ENCODE results near the gene OR52D1. TPM values are rescaled to one million over a fixed set of nuclear protein-coding genes. Genes with fewer than 3 reads are reported as not detected.

The OR52D1 gene
- total RNA-seq, 1 donor from 2014 or later = not detected

DNA sequence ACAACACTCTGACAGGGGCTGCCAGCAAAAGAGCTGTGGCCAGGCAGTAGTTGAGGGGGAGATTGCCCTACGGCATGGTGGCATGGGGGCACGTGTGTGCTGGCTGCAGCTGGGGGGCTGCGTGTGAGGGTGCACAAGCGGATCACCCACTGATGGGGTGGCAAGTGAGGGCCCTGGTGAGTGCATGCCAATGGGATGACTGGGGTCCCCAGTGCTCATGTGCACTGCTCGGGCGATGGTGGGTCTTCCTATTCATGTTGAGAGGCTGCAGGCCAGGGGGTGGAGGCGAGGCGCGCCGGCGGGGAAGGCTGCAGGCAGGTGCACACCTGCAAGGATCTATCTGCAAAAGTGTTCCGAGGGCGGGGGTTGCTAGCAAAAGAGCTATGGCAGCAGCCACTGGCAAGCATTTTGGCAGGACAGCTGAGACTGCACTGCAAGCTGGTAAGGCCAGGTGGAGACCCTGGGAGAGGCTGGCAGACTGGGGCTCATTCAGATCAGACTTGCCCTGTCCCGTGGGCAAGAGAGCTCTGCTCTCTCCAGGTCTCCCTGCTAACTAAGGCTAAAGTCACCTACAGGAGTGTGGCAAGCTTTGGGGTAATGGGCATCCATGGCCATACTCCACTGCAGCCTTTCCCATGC lies 27.4 kb upstream of the OR52D1 start:
- no peak overlapping the region for H3K27ac ChIP-seq
- ATAC-seq (no peak), DNase-seq (no peak)
- intact Hi-C loops (cut with DNase I) = loop anchor here (10.0 kb wide), 1 partner anchor 344 kb away; the partner anchor contains the start of gene OR52N2
- H3K27me3 ChIP-seq = no peaks in the 10 kb centered on the region
- no peaks in the 10 kb centered on the region for H3K36me3 ChIP-seq
- no peak overlapping the region for H3K4me3 ChIP-seq
- H3K9me3 ChIP-seq = no peaks in the 10 kb centered on the region
- TF ChIP-seq, protein P1, sequence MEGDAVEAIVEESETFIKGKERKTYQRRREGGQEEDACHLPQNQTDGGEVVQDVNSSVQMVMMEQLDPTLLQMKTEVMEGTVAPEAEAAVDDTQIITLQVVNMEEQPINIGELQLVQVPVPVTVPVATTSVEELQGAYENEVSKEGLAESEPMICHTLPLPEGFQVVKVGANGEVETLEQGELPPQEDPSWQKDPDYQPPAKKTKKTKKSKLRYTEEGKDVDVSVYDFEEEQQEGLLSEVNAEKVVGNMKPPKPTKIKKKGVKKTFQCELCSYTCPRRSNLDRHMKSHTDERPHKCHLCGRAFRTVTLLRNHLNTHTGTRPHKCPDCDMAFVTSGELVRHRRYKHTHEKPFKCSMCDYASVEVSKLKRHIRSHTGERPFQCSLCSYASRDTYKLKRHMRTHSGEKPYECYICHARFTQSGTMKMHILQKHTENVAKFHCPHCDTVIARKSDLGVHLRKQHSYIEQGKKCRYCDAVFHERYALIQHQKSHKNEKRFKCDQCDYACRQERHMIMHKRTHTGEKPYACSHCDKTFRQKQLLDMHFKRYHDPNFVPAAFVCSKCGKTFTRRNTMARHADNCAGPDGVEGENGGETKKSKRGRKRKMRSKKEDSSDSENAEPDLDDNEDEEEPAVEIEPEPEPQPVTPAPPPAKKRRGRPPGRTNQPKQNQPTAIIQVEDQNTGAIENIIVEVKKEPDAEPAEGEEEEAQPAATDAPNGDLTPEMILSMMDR (IDR thresholded peaks at IDR 0.05) = no peak
- H3K4me1 ChIP-seq = no peaks in the 10 kb centered on the region

DNA sequence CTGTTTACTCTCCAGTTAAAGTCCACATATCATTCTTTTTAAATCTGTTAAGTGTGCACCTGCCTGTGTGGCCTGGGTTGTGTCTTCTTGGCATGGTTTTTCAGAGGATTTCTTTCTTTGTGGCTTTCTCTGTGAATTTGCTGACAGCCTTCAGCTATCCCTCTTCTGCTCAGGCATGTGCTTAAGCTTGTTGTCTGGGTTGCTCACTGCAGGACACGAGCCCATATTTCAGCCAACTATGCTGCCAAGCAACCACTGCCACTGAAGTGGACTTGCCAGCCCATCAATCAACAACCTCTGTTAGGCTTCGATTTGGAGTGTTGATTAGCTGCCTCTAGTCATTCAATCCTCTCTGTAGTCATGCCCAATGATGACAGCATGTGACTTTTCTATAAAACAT lies 21.0 kb upstream of the OR52D1 start:
- TF ChIP-seq, protein P1 (IDR thresholded peaks at IDR 0.05) = no peak
- no peaks in the 10 kb centered on the region for H3K27me3 ChIP-seq
- no peaks in the 10 kb centered on the region for H3K36me3 ChIP-seq
- intact Hi-C loops (cut with DNase I) = loop anchor here (10.0 kb wide), 1 partner anchor 337 kb away; the partner anchor contains the start of gene OR52N2
- H3K27ac ChIP-seq = no peak overlapping the region
- no peak overlapping the region for H3K4me3 ChIP-seq
- no peak for DNase-seq
- no peak for ATAC-seq
- H3K9me3 ChIP-seq = no peaks in the 10 kb centered on the region
- no peaks in the 10 kb centered on the region for H3K4me1 ChIP-seq

- ATAC-seq (no peak), DNase-seq (no peak)
- Histone ChIP-seq H3K4me1 (no peaks in the 10 kb centered on the region), H3K4me3 (no peak overlapping the region), H3K27me3 (no peaks in the 10 kb centered on the region), H3K36me3 (no peaks in the 10 kb centered on the region), H3K27ac (no peak overlapping the region), H3K9me3 (no peaks in the 10 kb centered on the region)
- TF ChIP-seq, protein P1 (IDR thresholded peaks at IDR 0.05) = no peak
- intact Hi-C loops (cut with DNase I) = no loop called here
Observed at GRCh38 chr11:5473921-5474320, 14.6 kb upstream of the OR52D1 start.

- no peak for DNase-seq
- TF ChIP-seq, protein P1 (IDR thresholded peaks at IDR 0.05) = peak; percentile 86
- Histone ChIP-seq H3K27ac (no peak overlapping the region), H3K36me3 (no peaks in the 10 kb centered on the region), H3K9me3 (no peaks in the 10 kb centered on the region), H3K27me3 (no peaks in the 10 kb centered on the region), H3K4me1 (no peaks in the 10 kb centered on the region), H3K4me3 (no peak overlapping the region)
- peak; percentile 90 for ATAC-seq
- intact Hi-C loops (cut with DNase I) = no loop called here
Observed at GRCh38 chr11:5476186-5476819, 12.2 kb upstream of the OR52D1 start.

- no peak overlapping the region for H3K4me3 ChIP-seq
- DNase-seq (no peak), ATAC-seq (no peak)
- H3K9me3 ChIP-seq = no peaks in the 10 kb centered on the region
- no peak overlapping the region for H3K27ac ChIP-seq
- no peaks in the 10 kb centered on the region for H3K27me3 ChIP-seq
- no peaks in the 10 kb centered on the region for H3K4me1 ChIP-seq
- TF ChIP-seq, protein P1 (IDR thresholded peaks at IDR 0.05) = no peak
- H3K36me3 ChIP-seq = no peaks in the 10 kb centered on the region
- intact Hi-C loops (cut with DNase I) = no loop called here
Observed at GRCh38 chr11:5486003-5486402, 2.5 kb upstream of the OR52D1 start.

Data from upper lobe of right lung (tissue), 1 donor.